AG10803 (cell line): ENCODE data around the gene NDRG3.
"Not testable (repeated sequence)": the region's sequence is repeated elsewhere in the genome, so short reads cannot be mapped to it uniquely, and the experiment has no call there.

Source experiments
- DNase-seq: peaks from one replicate; pipeline ENCODE4 v3.0.0; 2010; ENCODE audit warnings: low read depth
- H3K4me3 ChIP-seq: 2 replicates; pipeline ENCODE4 v1.5.1; 2011; ENCODE audit warnings: mild to moderate bottlenecking, low read length, control low read depth
- TF ChIP-seq, protein P1 (sequence below): conservative IDR thresholded peaks from 2 replicates; pipeline ENCODE4 v1.5.1; 2011; ENCODE audit warnings: mild to moderate bottlenecking, low read length, control low read depth, inconsistent platforms

The NDRG3 gene

GRCh38 chr20:36682311-36682710, 63.6 kb downstream of the NDRG3 start:
- no peak overlapping the region for H3K4me3 ChIP-seq
- DNase-seq = no peak
- TF ChIP-seq, protein P1, sequence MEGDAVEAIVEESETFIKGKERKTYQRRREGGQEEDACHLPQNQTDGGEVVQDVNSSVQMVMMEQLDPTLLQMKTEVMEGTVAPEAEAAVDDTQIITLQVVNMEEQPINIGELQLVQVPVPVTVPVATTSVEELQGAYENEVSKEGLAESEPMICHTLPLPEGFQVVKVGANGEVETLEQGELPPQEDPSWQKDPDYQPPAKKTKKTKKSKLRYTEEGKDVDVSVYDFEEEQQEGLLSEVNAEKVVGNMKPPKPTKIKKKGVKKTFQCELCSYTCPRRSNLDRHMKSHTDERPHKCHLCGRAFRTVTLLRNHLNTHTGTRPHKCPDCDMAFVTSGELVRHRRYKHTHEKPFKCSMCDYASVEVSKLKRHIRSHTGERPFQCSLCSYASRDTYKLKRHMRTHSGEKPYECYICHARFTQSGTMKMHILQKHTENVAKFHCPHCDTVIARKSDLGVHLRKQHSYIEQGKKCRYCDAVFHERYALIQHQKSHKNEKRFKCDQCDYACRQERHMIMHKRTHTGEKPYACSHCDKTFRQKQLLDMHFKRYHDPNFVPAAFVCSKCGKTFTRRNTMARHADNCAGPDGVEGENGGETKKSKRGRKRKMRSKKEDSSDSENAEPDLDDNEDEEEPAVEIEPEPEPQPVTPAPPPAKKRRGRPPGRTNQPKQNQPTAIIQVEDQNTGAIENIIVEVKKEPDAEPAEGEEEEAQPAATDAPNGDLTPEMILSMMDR = no peak

GRCh38 chr20:36677422-36677771, 68.5 kb downstream of the NDRG3 start:
- no peak overlapping the region for H3K4me3 ChIP-seq
- no peak for DNase-seq
- TF ChIP-seq, protein P1 = no peak

GRCh38 chr20:36676701-36677421, 69.0 kb downstream of the NDRG3 start:
- no peak for DNase-seq
- no peak overlapping the region for H3K4me3 ChIP-seq
- TF ChIP-seq, protein P1 = no peak

DNA sequence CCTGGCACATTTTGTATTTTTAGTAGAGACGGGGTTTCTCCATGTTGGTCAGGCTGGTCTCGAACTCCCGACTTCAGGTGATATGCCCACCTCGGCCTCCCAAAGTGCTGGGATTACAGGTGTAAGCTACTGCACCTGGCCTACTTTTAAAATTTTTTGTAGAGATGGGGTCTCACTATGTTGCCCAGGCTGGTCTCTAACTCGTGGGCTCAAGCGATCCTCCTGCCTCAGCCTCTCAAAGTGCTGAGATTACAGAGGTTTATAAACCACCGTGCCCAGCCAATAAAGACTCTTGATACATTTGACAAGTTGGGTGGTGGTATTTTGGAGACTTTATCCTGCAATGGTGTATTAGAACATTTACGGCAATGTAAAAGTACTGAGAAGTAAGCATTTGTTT, 70.3 kb downstream of the NDRG3 start:
- not testable (repeated sequence) for H3K4me3 ChIP-seq, DNase-seq

- DNase-seq = no peak
- no peak overlapping the region for H3K4me3 ChIP-seq
- TF ChIP-seq, protein P1 = no peak
Measured at GRCh38 chr20:36672991-36673390, 72.9 kb downstream of the NDRG3 start.

DNA sequence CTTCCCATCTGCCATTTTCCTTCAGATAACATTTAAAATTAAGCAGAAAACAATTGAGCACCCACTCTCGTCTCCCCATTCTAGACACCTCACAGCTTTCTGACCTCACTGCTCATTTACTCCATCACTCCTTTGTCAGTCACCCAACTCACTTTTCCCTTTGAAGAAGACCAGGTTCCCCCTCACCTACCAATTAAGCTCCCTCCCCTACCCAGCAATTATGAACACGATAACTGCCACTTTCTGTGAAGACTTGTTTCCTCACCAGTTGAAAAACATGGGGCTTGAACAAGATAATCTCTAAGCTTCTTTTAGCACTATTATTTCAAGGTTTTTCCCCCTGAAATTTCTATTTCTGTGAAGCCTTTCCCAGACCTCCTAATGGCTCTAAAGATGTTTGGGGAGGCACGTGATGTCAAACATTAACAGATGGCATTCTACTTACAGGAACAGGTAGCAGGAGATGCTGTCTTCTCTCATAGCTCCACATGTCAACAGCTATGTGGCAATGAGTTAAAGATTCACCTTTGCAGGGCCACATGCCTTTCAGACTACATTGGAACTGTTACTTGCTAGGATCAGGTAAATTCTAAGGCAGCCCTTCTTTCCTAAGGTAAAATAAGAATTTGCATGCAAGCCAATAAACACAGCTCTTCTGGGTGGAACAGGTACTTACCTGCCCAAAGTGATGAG, 75.1 kb downstream of the NDRG3 start:
- H3K4me3 ChIP-seq = no peak overlapping the region
- DNase-seq = no peak
- TF ChIP-seq, protein P1 = no peak

GRCh38 chr20:36666181-36666740, 79.6 kb downstream of the NDRG3 start:
- no peak overlapping the region for H3K4me3 ChIP-seq
- TF ChIP-seq, protein P1 = peak; percentile 33; the same call in 1 of the 2 replicates
- DNase-seq = peak; percentile 38
